ENCODE results near the gene SLC22A23.

DNA sequence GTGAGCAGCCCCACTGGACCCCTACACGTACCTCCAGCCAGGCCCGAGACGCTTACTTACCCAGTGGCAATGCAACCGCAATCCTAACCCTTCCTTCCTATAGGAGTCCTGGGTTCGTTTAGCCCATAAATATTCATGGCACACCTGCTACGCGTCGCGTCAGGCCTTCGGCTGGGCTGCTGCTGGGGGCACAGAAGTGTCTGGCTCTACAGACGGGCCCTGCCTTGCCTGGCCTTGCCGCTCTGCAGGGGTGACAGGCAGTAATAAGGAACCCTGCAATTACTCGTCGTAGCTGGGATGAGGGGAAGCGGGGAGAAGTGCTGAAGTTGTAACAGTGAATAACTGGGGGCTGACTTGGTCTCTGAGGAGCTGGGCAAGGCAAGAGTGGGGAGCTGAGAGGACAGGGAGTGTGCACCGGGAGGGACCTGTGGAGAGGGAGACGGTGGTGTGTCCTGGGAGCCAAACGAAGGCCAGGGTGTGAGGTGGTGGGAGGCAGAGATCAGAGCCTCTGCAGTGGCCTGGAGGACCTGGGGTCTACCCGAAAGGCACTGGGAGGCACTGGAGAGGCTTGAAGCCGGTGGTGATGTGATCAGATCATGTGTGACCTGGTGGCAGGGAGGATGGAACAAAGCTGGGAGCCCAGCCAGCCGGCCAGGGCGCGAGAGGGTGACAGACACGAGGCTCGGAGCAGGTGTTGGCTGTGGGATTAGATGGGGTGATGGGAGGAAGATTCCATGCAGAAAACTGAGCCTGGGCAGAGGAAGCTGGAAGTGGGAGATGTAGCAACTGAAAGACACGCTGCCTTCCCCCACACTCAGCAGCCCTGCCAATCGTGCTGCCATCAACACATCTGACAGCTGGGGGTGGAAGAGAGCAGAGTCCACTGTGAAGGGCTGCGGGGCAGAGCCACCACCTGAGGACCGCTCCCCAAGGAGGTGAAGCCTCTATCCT is 161.7 kb downstream of the SLC22A23 start:
- TF ChIP-seq EP300 (IDR thresholded peaks at IDR 0.05; ENCODE audit: borderline replicate concordance), result no peak
- TF ChIP-seq, protein P1, sequence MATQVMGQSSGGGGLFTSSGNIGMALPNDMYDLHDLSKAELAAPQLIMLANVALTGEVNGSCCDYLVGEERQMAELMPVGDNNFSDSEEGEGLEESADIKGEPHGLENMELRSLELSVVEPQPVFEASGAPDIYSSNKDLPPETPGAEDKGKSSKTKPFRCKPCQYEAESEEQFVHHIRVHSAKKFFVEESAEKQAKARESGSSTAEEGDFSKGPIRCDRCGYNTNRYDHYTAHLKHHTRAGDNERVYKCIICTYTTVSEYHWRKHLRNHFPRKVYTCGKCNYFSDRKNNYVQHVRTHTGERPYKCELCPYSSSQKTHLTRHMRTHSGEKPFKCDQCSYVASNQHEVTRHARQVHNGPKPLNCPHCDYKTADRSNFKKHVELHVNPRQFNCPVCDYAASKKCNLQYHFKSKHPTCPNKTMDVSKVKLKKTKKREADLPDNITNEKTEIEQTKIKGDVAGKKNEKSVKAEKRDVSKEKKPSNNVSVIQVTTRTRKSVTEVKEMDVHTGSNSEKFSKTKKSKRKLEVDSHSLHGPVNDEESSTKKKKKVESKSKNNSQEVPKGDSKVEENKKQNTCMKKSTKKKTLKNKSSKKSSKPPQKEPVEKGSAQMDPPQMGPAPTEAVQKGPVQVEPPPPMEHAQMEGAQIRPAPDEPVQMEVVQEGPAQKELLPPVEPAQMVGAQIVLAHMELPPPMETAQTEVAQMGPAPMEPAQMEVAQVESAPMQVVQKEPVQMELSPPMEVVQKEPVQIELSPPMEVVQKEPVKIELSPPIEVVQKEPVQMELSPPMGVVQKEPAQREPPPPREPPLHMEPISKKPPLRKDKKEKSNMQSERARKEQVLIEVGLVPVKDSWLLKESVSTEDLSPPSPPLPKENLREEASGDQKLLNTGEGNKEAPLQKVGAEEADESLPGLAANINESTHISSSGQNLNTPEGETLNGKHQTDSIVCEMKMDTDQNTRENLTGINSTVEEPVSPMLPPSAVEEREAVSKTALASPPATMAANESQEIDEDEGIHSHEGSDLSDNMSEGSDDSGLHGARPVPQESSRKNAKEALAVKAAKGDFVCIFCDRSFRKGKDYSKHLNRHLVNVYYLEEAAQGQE (IDR thresholded peaks at IDR 0.05; ENCODE audit: low read depth), result no peak
- TF ChIP-seq TEAD4 (IDR thresholded peaks at IDR 0.05), result no peak
- TF ChIP-seq TCF12 (IDR thresholded peaks at IDR 0.05; ENCODE audit: low read depth), result no peak
